ENCODE measurements around the gene ALDH1A3.

ALDH1A3 gene

DNA sequence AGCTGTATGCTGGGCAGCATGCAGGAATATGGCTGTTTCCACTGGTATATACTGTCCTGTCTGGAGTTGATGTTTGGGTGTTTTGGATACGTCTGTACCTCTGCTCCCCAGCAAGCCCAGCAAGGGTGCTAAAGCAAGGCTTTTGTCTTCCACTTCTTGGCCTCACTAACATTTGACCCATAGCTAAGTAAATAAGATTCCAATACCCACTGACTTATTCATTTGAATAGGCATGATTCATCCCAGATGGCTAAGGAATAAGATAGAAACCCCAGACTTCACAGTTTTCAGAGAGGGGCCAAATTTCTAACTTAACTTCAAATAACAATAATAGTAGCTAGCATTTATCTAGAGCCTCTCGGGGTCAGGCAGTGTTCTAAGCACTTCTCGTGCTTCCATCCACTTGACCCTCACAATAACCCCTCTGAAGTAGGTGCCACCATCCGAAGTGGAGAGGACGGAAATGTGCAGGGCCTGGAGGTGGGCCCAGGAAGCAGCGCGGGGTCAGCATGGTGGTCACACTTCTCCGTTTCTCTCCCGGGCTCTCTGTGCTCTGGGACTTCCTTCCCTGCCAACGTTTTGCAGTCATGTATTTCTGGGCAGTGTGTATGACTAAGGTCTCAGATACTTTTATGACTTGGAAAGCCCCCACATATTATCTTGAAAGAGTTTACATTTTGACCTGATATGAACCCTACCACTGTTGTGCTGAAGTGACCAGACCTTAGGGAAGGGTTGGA is 78.9 kb downstream of the ALDH1A3 start:
- peak; percentile 51 for DNase-seq

DNA sequence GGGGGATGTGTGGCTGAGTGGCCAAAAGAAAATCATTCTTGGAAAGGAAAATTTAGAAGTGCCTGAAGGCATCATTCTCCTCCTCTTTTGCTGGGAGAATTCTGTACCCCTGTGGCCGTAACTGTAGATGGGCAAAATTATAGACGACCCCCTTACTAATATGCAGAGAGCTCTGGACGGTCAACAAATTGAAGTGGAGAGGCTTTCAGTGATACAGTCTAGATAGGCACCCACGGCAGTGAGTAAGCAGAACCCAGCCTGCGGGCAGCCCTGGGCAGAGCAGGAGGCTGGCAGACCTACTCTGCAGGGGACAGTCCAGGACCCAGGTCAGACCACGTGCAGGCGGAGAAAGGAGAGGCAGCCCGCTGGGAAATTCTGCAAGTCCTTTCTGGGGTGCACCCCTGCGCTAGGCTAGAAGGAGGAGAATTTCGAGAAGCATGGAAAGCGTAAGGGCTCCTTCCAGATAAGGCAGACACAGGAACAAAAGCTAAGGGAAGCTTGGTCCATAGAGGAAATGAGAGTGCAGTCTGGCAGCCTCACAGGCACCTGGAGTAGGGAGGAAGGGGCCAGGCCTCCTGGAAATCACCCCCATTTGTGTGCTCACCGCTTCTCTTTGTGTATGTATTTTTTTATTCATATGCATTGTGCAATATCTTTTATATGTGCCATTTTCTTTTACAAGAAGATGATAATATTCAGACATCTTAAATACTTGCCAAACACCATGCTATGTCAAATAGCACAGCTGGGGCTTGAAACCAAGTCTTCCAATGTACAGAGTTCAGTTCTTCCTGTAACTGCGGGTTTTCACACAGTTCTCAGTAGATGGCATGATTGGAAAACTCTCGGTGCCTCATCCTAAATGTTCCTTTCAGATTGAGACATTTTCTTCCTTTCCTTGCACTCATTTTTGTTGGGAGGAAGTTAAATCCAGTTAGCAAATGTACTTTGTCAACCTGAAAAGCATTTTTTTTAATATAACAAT is 79.7 kb downstream of the ALDH1A3 start:
- DNase-seq = no peak
